Activated naive CD4-positive, alpha-beta T cell treated with anti-CD3 and anti-CD28 coated beads, Interleukin-2, amount 10 ng/mL, durations not matched to agents 7 days and 5 days (primary cell): ENCODE results near the gene COL16A1.

Experiments
- CTCF ChIA-PET: fragments of 350-600 bp; sonication (Branson Sonifier 250); formaldehyde crosslinking; loops from one replicate; lab custom pipeline; 2021; ENCODE audit warnings: antibody characterized with exemption; lab: Charles Lee
- DNase-seq: peaks from one replicate; pipeline ENCODE4 v3.0.0-alpha.2; 2020
- H3K27ac Mint-ChIP-seq: one replicate; pipeline ENCODE4 v1.8.0; 2021; ENCODE audit warnings: mild to moderate bottlenecking, moderate library complexity, mixed read lengths
- H3K27me3 Mint-ChIP-seq: one replicate; pipeline ENCODE4 v1.8.0; 2021; ENCODE audit warnings: mild to moderate bottlenecking, mixed read lengths
- H3K36me3 Mint-ChIP-seq: one replicate; pipeline ENCODE4 v1.8.0; 2021; ENCODE audit warnings: mixed read lengths
- H3K4me1 Mint-ChIP-seq: one replicate; pipeline ENCODE4 v1.8.0; 2021; ENCODE audit warnings: mixed read lengths
- H3K4me3 Mint-ChIP-seq: one replicate; pipeline ENCODE4 v1.8.0; 2021; ENCODE audit warnings: mild to moderate bottlenecking, moderate library complexity, mixed read lengths
- H3K9me3 Mint-ChIP-seq: one replicate; pipeline ENCODE4 v1.8.0; 2021; ENCODE audit warnings: mixed read lengths

The COL16A1 gene

DNA sequence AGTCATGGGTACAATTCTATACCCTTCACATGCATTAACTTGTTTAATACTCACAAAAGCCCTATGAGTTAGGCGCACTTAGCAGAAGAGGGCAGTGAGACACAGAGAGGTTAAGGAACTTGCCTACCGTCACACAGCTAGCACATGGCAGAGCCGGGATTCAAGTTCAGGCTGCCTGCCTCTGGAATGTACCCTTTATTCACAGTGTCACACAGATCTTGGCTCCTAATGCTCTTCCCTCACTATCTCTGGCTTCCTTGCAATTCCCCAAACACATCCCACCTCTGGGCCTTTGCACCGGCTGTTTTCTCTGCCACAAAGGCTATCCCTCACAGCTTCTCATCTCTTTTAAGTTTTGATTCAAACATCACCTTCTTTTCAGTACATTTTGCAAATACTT is 25.1 kb downstream of the COL16A1 start:
- H3K27me3 Mint-ChIP-seq = peaks cover 58% of the 10 kb centered on the region
- CTCF ChIA-PET = interaction anchor here (0.6 kb wide), 1 partner anchor 62 kb away, joined by 3 read pairs; the partner anchor contains the start of gene HCRTR1
- H3K27ac Mint-ChIP-seq = no peak overlapping the region
- H3K9me3 Mint-ChIP-seq = no peaks in the 10 kb centered on the region
- H3K4me1 Mint-ChIP-seq = no peaks in the 10 kb centered on the region
- H3K36me3 Mint-ChIP-seq = no peaks in the 10 kb centered on the region
- no peak overlapping the region for H3K4me3 Mint-ChIP-seq
- DNase-seq = no peak

DNA sequence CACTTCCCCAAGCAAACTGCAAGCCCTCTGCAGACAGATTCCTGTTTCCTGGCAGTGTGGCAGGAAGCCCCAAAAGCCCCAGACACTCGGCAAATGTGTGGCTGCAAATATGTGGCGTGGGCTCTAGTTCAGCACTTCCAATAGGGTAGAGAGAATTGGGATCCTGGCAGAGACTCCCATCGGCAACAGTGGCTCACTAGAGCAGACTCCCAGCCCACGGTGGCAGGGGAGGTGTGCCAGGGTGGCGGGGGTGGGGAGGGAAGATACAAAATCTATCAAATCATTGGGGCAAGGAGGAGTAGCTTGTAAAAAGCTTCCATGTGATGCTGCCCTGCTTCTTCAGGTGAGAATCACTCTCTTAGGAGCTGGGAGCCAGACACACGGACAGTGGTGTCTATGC is 25.9 kb downstream of the COL16A1 start:
- no peaks in the 10 kb centered on the region for H3K4me1 Mint-ChIP-seq
- no peak overlapping the region for H3K27ac Mint-ChIP-seq
- CTCF ChIA-PET = interaction anchor here (0.9 to 1.3 kb wide), 2 partner anchors 10 to 35 kb away, joined by 3 to 4 read pairs; no protein-coding TSS in a partner anchor

DNA sequence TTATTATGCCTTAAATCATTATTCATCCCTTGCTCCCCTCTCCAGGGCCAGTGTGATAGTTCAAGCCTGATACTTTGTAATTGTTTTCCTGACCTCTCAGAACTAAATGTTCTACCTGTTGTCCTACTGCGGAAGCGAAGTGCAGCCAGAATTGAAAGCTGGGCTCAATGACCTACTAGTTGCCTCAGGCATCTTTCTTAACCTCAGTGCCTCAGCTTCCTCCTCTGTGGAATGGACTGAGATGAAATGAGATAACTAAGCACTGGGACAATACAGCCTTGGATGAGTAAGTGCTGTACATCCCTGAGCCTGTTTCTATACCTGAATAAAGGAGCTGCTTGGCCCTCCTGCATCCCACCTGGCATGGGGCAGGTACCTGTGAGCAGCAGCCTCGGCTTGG is 26.4 kb downstream of the COL16A1 start:
- H3K36me3 Mint-ChIP-seq = no peaks in the 10 kb centered on the region
- no peaks in the 10 kb centered on the region for H3K4me1 Mint-ChIP-seq
- DNase-seq = no peak
- peaks cover 53% of the 10 kb centered on the region for H3K27me3 Mint-ChIP-seq
- H3K9me3 Mint-ChIP-seq = no peaks in the 10 kb centered on the region
- no peak overlapping the region for H3K4me3 Mint-ChIP-seq
- CTCF ChIA-PET = interaction anchor here (0.9 to 1.3 kb wide), 2 partner anchors 9 to 35 kb away, joined by 3 to 4 read pairs; no protein-coding TSS in a partner anchor
- no peak overlapping the region for H3K27ac Mint-ChIP-seq

More for the DNA sequence above, 25.9 kb downstream of the COL16A1 start:
- no peaks in the 10 kb centered on the region for H3K36me3 Mint-ChIP-seq
- no peak overlapping the region for H3K4me3 Mint-ChIP-seq
- no peaks in the 10 kb centered on the region for H3K9me3 Mint-ChIP-seq
- no peak for DNase-seq
- peaks cover 57% of the 10 kb centered on the region for H3K27me3 Mint-ChIP-seq

DNA sequence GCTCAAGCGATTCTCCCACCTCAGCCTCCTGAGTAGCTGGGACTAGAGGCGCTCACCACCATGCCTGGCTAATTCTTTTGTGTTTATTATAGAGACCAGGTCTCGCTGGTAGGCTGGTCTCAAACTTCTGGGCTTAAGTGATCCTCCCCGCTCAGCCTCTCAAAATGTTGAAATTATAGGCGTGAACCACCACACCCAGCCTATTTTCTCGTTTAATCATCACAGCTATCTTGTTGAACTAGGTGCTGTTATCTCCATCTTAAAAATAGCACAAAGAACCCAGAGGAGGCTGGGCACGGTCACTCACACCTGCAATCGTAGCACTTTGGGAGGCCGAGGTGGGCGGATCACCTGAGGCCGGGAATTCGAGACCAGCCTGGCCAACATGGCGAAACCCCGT is 28.1 kb downstream of the COL16A1 start:
- no peak for DNase-seq
- Mint-ChIP-seq H3K36me3 (no peaks in the 10 kb centered on the region), H3K9me3 (no peaks in the 10 kb centered on the region), H3K4me3 (no peak overlapping the region), H3K27ac (no peak overlapping the region), H3K27me3 (peaks cover 57% of the 10 kb centered on the region), H3K4me1 (no peaks in the 10 kb centered on the region)
- CTCF ChIA-PET = interaction anchor here (2.1 kb wide), 1 partner anchor 13 kb away, joined by 7 read pairs; no protein-coding TSS in a partner anchor

DNA sequence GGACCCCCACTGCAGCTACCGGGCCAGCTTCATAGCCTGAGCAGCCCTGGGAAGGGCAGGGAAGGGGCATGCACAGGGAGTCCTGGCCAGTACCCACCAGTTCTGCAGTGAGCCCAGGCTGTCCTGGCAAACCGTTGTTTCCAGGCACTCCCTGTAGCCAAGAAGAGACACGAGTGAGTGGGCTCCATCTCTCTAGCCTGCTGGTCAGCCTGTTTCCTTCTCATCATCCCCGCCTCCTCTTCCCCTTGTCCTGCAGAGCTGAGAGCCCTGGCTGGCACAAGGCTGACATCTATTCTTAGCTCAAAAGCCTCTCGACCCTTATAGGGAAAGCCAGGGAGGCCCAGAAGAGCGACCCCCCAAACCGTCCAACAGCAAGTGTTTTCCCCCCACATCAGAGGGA is 28.7 kb downstream of the COL16A1 start:
- Mint-ChIP-seq H3K9me3 (no peaks in the 10 kb centered on the region), H3K27me3 (peaks cover 58% of the 10 kb centered on the region), H3K4me3 (no peak overlapping the region), H3K27ac (no peak overlapping the region), H3K36me3 (no peaks in the 10 kb centered on the region), H3K4me1 (peaks cover 2% of the 10 kb centered on the region)
- DNase-seq = no peak
- CTCF ChIA-PET = interaction anchor here (1.1 to 2.1 kb wide), 2 partner anchors 12 to 63 kb away, joined by 3 to 7 read pairs; no protein-coding TSS in a partner anchor

DNA sequence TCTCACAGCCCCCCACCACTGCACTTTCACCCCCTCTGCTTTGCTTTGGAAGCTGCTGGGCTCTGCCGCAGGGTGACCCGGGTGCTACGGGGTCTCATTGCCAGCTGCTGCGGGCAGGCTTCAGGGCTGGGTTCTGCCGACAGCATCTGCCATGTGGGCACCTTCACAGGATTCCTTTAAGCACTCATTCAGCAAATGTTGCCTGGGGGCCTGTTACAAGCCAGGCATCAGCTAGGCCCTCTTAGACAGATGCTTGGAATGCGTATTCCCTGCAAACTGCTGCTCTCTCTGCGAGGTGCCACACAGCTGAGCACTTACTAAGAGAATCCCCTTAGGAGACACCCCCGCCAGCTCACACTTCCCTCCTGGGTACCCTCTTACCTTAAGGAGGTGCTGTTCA is 29.2 kb downstream of the COL16A1 start:
- Mint-ChIP-seq H3K4me1 (peaks cover 4% of the 10 kb centered on the region), H3K27ac (no peak overlapping the region), H3K36me3 (no peaks in the 10 kb centered on the region), H3K27me3 (peaks cover 64% of the 10 kb centered on the region), H3K9me3 (no peaks in the 10 kb centered on the region), H3K4me3 (no peak overlapping the region)
- CTCF ChIA-PET = interaction anchor here (1.1 to 2.1 kb wide), 4 partner anchors 10 to 71 kb away, joined by 3 to 7 read pairs (median 4); no protein-coding TSS in a partner anchor
- no peak for DNase-seq

DNA sequence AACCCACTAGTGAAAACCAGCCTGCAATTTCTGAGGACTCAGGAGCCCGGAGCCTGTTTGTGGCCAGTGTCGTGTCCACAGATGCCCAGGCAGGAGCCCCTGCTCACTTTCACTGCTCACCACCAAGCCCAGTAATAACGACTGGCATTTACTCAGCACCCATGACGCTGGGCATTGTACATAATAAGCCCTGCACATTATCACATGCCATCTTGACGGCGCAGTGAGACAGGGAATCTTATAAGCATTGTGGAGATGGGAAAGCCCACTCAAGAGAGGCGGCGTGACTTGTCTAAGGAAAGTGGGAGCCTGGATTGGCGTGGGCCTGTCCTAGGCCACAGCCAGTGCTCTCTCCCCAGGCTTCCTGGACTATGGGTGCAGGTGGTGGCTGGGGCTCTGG is 30.4 kb downstream of the COL16A1 start:
- Mint-ChIP-seq H3K4me1 (peaks cover 7% of the 10 kb centered on the region), H3K27me3 (peaks cover 66% of the 10 kb centered on the region), H3K27ac (no peak overlapping the region), H3K4me3 (no peak overlapping the region), H3K36me3 (no peaks in the 10 kb centered on the region), H3K9me3 (no peaks in the 10 kb centered on the region)
- DNase-seq = no peak
- CTCF ChIA-PET = interaction anchor here (1.8 kb wide), 1 partner anchor 9 kb away, joined by 6 read pairs; no protein-coding TSS in a partner anchor

DNA sequence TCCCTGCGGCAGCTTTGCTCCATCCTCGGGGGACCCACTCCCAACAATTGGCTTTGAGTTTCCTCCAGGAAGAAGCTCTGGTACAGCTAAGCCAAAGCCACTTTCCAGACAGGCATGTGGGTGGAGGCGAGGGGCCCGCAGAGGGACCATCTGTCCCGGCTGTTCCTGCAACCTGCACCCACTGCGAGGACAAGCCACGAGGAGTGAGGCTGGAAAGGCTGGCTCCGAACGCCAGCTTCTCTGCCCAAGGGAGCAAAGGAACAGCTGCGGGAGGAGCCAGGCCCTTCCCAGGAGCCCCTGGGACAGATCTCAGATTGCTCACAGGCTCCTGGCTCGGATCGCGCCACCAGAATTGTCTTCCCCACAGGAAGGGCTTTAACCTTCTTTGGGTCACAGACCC is 30.8 kb downstream of the COL16A1 start:
- no peaks in the 10 kb centered on the region for H3K9me3 Mint-ChIP-seq
- no peak for DNase-seq
- H3K27ac Mint-ChIP-seq = no peak overlapping the region
- peaks cover 65% of the 10 kb centered on the region for H3K27me3 Mint-ChIP-seq
- no peaks in the 10 kb centered on the region for H3K36me3 Mint-ChIP-seq
- H3K4me1 Mint-ChIP-seq = peaks cover 7% of the 10 kb centered on the region
- H3K4me3 Mint-ChIP-seq = no peak overlapping the region
- CTCF ChIA-PET = interaction anchor here (1.8 kb wide), 1 partner anchor 8 kb away, joined by 6 read pairs; no protein-coding TSS in a partner anchor

DNA sequence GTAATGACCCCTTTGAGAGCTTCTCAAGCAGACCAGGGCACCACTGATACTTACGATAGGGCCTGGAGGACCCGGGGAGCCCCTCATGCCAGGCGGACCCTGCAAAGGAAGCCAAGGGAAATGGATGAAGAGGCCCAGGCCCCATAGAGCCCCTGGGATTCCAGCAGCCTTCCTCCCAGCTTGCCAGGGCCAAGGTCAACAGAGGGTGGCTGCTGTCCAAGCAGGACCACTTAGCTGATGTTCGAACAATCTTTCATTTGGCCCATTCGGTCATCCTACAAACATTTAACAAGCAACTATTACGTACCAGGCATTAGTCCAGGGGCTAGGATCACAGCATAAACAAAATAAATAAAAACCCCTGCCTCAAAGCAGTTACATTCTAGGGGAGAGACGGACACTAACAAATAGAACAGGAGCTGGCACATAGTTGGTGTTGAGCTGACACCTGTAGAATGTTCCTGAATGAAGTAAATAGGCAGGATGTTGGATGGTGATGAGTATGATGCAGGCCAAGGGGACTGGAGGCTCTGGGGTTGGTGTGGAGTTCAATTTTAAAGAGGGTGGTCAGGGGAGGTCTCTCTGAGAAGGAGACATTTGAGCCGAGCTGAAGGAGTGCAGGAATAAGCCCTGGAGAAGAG is 32.1 kb downstream of the COL16A1 start:
- Mint-ChIP-seq H3K27ac (no peak overlapping the region), H3K4me1 (peaks cover 7% of the 10 kb centered on the region), H3K4me3 (no peak overlapping the region), H3K36me3 (no peaks in the 10 kb centered on the region), H3K27me3 (peaks cover 53% of the 10 kb centered on the region), H3K9me3 (no peaks in the 10 kb centered on the region)
- CTCF ChIA-PET = interaction anchor here (2.8 kb wide), 1 partner anchor 117 kb away, joined by 15 read pairs; no protein-coding TSS in a partner anchor
- DNase-seq = no peak

DNA sequence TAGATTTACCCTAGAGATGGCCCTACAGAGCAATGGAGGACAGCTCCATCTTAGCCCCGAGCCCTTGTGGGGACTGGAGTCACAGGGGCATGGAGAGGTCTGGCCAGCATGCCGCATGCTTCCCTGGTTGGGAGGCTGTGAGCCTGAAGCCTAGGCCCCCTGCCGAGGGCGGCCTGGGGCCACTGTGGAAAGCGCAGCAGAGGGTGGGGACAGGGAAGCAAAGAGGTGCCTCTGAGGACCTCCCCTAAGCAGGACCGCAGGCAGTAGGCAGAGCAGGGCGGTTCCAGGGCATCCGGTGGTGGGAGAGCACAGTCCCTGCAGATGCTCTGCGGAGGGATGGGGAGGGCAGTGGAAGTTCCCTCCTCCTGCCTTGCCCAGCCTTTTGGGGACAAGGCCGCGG is 32.7 kb downstream of the COL16A1 start:
- Mint-ChIP-seq H3K4me1 (peaks cover 7% of the 10 kb centered on the region), H3K27ac (no peak overlapping the region), H3K36me3 (no peaks in the 10 kb centered on the region), H3K4me3 (no peak overlapping the region), H3K9me3 (no peaks in the 10 kb centered on the region), H3K27me3 (peaks cover 56% of the 10 kb centered on the region)
- CTCF ChIA-PET = interaction anchor here (1.6 to 2.8 kb wide), 2 partner anchors 29 to 117 kb away, joined by 4 to 15 read pairs; no protein-coding TSS in a partner anchor
- no peak for DNase-seq

DNA sequence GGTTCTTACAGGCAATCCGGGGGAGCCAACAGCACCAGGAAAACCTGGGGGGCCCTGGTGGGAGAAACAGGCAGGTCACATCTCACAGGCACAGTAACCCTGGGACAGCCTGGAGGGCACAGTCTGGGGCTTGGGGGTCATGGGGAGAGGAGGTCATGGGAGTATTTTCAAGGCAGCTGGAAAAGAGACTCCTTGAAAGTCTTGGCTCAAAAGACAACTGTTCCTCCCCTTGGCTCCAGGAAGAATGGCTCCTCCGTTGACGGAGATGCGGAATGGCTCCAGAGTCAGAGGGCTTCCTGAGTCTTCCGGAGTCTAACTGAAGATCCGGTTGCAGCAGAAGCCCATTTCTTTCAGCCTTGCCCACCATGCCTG is 33.2 kb downstream of the COL16A1 start:
- H3K27me3 Mint-ChIP-seq = peaks cover 57% of the 10 kb centered on the region
- CTCF ChIA-PET = interaction anchor here (1.1 to 2.8 kb wide), 4 partner anchors 30 to 118 kb away, joined by 3 to 15 read pairs (median 4); no protein-coding TSS in a partner anchor
- H3K4me1 Mint-ChIP-seq = peaks cover 7% of the 10 kb centered on the region
- DNase-seq = no peak
- H3K4me3 Mint-ChIP-seq = no peak overlapping the region
- no peak overlapping the region for H3K27ac Mint-ChIP-seq
- no peaks in the 10 kb centered on the region for H3K9me3 Mint-ChIP-seq
- no peaks in the 10 kb centered on the region for H3K36me3 Mint-ChIP-seq

DNA sequence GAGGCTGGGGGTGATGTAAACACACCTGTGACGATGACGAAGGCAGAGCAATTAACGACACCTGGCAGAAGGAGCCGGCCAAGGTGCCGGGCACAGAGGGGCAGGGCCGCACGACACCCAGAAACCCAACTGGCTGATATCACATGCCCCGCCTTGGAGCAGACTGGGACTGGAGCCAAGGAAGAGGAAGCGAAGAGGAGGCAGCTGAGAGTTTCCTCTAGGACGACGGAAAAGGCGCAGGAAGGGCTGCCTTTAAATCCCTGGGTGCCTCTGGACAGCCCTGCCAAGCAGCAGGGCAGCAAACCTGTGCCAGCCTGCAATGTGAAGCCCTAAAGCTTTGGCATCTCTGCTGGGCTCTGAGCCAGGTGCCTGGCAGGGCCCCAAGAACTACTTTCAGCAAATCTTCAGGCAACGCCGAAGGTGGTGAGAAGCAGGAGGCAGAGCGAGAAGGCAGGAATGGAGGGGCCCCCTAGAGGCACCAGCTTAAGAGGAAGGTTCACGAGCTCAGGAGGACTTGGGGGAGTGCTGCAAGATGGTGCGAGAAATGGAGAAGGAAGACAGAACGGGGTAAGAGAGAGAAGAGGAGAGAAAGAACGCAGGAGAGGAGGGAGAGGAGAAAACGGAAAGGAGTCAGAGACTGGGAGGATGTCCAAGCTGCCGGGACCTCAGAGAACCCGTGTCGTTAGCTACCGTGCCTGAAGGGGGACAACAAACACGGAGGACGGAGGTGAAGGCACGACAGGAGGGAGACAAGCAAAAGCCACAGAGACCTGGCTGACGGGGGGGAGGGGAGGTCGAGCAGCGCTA is 33.8 kb downstream of the COL16A1 start:
- Mint-ChIP-seq H3K9me3 (no peaks in the 10 kb centered on the region), H3K4me1 (peaks cover 7% of the 10 kb centered on the region), H3K4me3 (no peak overlapping the region), H3K27me3 (peaks cover 56% of the 10 kb centered on the region), H3K27ac (peak overlapping the region; percentile 55), H3K36me3 (no peaks in the 10 kb centered on the region)
- CTCF ChIA-PET = interaction anchor here (1.1 to 2.8 kb wide), 4 partner anchors 30 to 119 kb away, joined by 3 to 15 read pairs (median 4); no protein-coding TSS in a partner anchor
- peak; percentile 29 for DNase-seq

DNA sequence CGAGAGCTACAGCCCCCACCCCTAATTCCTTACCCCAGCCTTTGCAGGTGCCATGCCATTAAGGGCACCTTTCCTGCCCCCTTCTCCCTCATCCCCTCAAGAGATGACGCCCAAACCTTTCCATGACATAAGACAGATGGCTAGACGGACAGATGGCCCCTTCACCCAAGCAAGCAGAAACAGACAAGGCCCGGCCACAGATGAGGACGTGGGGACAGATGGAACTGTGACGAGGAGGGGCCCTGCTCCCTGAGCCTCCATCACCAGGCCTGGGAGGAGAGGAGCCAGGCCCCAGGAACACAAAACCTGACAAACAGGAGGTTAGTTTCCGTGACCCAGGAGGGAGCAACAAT is 34.4 kb downstream of the COL16A1 start:
- no peak for DNase-seq
- Mint-ChIP-seq H3K27me3 (peaks cover 57% of the 10 kb centered on the region), H3K27ac (peak overlapping the region; percentile 55), H3K9me3 (no peaks in the 10 kb centered on the region), H3K36me3 (no peaks in the 10 kb centered on the region), H3K4me1 (peaks cover 7% of the 10 kb centered on the region), H3K4me3 (no peak overlapping the region)
- CTCF ChIA-PET = interaction anchor here (1.1 to 2.8 kb wide), 3 partner anchors 31 to 119 kb away, joined by 3 to 15 read pairs (median 4); no protein-coding TSS in a partner anchor

DNA sequence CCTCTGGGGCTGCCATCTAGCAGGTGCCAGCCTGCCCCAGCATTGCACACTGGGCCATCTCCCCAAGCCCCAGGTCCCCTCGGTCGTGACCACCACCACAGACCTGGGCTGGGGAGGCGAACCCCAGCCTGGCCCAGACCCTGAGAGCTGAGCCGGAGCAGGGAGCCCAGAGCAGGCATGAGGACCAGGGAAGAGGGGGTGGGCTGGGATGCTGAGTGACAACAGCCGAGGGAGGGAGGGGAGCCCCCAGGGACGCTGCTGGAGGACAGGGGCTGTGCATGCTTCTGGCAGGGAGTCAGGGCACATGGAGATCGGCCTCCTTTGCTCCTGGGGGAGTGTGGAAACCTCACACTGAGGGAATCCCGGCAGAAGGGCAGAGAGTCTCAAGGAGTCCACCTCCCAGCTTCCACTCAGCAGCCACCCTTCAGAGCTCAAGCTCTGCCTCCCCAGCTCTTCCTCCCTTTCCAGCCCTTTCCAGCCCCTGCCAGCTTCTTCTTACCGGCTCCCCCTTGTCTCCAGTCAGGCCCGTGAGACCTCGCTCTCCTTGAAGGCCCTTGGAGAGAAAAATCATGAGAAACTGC is 35.4 kb downstream of the COL16A1 start:
- Mint-ChIP-seq H3K4me1 (peaks cover 7% of the 10 kb centered on the region), H3K27ac (no peak overlapping the region), H3K36me3 (no peaks in the 10 kb centered on the region), H3K9me3 (no peaks in the 10 kb centered on the region), H3K4me3 (no peak overlapping the region), H3K27me3 (peaks cover 57% of the 10 kb centered on the region)
- CTCF ChIA-PET = interaction anchor here (1.1 kb wide), 1 partner anchor 9 kb away, joined by 4 read pairs; no protein-coding TSS in a partner anchor
- DNase-seq = no peak
